Measurements from ENCODE around the gene ANP32D. TPM values are rescaled to one million over a fixed set of nuclear protein-coding genes. Genes with fewer than 3 reads are reported as not detected.
"Not testable (repeated sequence)": the region's sequence is repeated elsewhere in the genome, so short reads cannot be mapped to it uniquely, and the experiment has no call there.

ANP32D gene
- total and polyA plus RNA-seq, 7 experiments from 2014 or later, result not detected

DNA sequence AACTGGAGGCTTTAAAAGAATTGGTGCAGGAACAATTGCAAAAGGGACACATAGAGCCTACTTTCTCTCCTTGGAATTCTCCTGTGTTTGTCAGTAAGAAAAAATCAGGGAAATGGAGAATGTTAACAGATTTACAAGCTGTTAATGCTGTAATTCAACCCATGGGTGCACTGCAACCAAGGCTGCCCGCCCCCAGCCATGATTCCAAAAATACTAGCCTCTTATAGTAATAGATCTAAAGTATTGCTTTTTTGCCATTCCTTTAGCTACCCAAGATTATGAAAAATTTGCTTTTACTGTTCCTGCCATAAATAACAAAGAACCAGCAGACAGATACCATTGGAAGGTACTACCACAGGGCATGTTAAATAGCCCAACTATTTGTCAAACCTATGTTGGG lies 37.8 kb downstream of the ANP32D start:
- no peak overlapping the region for H3K4me3 ChIP-seq (ENCODE audit: low read length)
- H3K27ac ChIP-seq (ENCODE audit: low read depth, low read length), result no peak overlapping the region
- H3K4me1 ChIP-seq (ENCODE audit: control insufficient read depth in 2 of 2, insufficient read depth in 2 of 2, low read length in 2 of 2), result no peaks in the 10 kb centered on the region
- peaks cover 0 to 13% (median 0%) of the 10 kb centered on the region in 3 experiments for H3K9me3 ChIP-seq (ENCODE audit: control insufficient read depth in 2 of 3, low read length in 3 of 3)
- CTCF ChIA-PET, result interaction anchor here (0.6 kb wide), 1 partner anchor 603 kb away, joined by 5 read pairs; no protein-coding TSS in a partner anchor
- POLR2A ChIA-PET, result no interaction called here
- Mint-ChIP-seq H3K27ac (no peak overlapping the region), H3K36me3 (peaks cover 0 to 5% (median 0%) of the 10 kb centered on the region in 5 donors), H3K9me3 (peaks cover 0 to 32% (median 5%) of the 10 kb centered on the region in 11 donors), H3K4me1 (no peaks in the 10 kb centered on the region), H3K27me3 (peaks cover 6 to 17% (median 9%) of the 10 kb centered on the region in 5 donors), H3K4me3 (no peak overlapping the region)
- intact Hi-C loops (cut with micrococcal nuclease), result no loop called here
- H3K27me3 ChIP-seq (ENCODE audit: control insufficient read depth in 2 of 2, insufficient read depth in 2 of 2, low read length in 2 of 2), result no peaks in the 10 kb centered on the region
- no peak for DNase-seq
- H3K36me3 ChIP-seq (ENCODE audit: control insufficient read depth in 2 of 3, insufficient read depth in 3 of 3, low read length in 3 of 3), result no peaks in the 10 kb centered on the region
- ATAC-seq, result no peak

DNA sequence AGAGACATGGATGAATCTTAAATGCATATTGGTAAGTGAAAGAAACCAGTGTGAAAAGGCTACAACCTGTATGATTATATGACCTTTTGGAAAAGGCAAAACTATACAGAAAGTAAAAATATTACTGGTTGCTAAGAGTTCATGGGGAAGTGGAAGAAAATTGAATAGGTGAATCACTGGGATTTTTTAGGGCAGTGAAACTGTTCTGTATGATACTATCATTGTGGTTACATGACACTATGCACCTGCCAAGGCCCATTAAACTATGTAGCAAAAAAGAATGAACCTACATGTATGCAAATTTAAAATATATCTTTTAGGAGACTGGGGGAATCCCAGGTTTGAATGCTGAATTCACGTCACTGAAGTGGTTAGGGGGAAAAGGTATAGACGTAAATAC lies 40.5 kb downstream of the ANP32D start:
- ChIA-PET POLR2A (no interaction called here), CTCF (no interaction called here)
- Mint-ChIP-seq H3K27ac (no peak overlapping the region), H3K4me3 (no peak overlapping the region), H3K27me3 (peaks cover 0 to 5% (median 2%) of the 10 kb centered on the region in 5 donors), H3K36me3 (peaks cover 0 to 5% (median 0%) of the 10 kb centered on the region in 5 donors), H3K9me3 (peaks cover 0 to 32% (median 3%) of the 10 kb centered on the region in 11 donors), H3K4me1 (no peaks in the 10 kb centered on the region)
- no peak overlapping the region for H3K27ac ChIP-seq (ENCODE audit: low read depth, low read length)
- no peak overlapping the region for H3K4me3 ChIP-seq (ENCODE audit: low read length)
- DNase-seq, result no peak
- no peaks in the 10 kb centered on the region for H3K36me3 ChIP-seq (ENCODE audit: control insufficient read depth in 2 of 3, insufficient read depth in 3 of 3, low read length in 3 of 3)
- intact Hi-C loops (cut with micrococcal nuclease), result no loop called here
- H3K27me3 ChIP-seq (ENCODE audit: control insufficient read depth in 2 of 2, insufficient read depth in 2 of 2, low read length in 2 of 2), result no peaks in the 10 kb centered on the region
- no peaks in the 10 kb centered on the region for H3K4me1 ChIP-seq (ENCODE audit: control insufficient read depth in 2 of 2, insufficient read depth in 2 of 2, low read length in 2 of 2)
- ATAC-seq, result no peak
- peaks cover 0 to 13% (median 0%) of the 10 kb centered on the region in 3 experiments for H3K9me3 ChIP-seq (ENCODE audit: control insufficient read depth in 2 of 3, low read length in 3 of 3)

DNA sequence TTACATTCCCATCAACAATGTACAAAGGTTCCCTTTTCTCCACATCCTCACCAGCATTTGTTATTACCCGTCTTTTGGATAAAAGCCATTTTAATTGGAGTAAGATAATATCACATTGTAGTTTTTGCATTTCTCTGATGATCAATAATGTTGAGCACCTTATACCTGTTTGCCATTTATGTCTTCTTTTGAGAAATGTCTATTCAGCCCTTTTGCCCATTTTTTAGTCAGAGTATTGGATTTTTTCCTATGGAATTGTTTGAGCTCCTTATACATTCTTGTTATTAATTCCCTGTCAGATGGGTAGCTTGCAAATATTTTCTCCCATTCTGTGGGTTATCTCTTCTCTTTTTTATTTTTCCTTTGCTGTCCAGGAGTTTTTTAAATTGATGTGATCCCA lies 42.4 kb downstream of the ANP32D start:
- Mint-ChIP-seq H3K4me1 (no peaks in the 10 kb centered on the region), H3K27me3 (peaks cover 0 to 5% (median 2%) of the 10 kb centered on the region in 5 donors), H3K36me3 (peaks cover 0 to 5% (median 0%) of the 10 kb centered on the region in 5 donors), H3K9me3 (peaks cover 0 to 21% (median 4%) of the 10 kb centered on the region in 11 donors), H3K4me3 (no peak overlapping the region), H3K27ac (no peak overlapping the region)
- Histone ChIP-seq H3K27ac (ENCODE audit: low read depth, low read length) (no peak overlapping the region), H3K9me3 (ENCODE audit: control insufficient read depth in 2 of 3, low read length in 3 of 3) (peaks cover 0 to 13% (median 0%) of the 10 kb centered on the region in 3 experiments), H3K36me3 (ENCODE audit: control insufficient read depth in 2 of 3, insufficient read depth in 3 of 3, low read length in 3 of 3) (no peaks in the 10 kb centered on the region), H3K4me3 (ENCODE audit: low read length) (no peak overlapping the region), H3K27me3 (ENCODE audit: control insufficient read depth in 2 of 2, insufficient read depth in 2 of 2, low read length in 2 of 2) (no peaks in the 10 kb centered on the region), H3K4me1 (ENCODE audit: control insufficient read depth in 2 of 2, insufficient read depth in 2 of 2, low read length in 2 of 2) (no peaks in the 10 kb centered on the region)
- ATAC-seq (no peak), DNase-seq (no peak)
- CTCF ChIA-PET, result no interaction called here
- intact Hi-C loops (cut with micrococcal nuclease), result no loop called here
- POLR2A ChIA-PET, result no interaction called here

DNA sequence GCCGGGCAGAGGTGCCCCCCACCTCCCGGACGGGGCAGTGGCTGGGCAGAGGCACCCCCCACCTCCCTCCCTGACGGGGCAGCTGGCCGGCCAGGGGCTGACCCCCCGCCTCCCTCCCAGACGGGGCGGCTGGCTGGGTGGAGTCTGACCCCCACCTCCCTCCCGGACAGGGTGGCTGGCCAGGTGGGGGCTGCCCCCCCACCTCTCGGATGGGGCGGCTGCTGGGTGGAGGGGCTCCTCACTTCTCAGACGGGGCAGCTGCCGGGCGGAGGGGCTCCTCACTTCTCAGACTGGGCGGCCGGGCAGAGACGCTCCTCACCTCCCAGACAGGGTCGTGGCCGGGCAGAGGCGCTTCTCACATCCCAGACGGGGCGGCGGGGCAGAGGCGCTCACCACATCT lies 48.0 kb downstream of the ANP32D start:
- H3K36me3 Mint-ChIP-seq; H3K9me3 Mint-ChIP-seq; H3K4me3 ChIP-seq (ENCODE audit: low read length); H3K4me1 ChIP-seq (ENCODE audit: control insufficient read depth in 2 of 2, insufficient read depth in 2 of 2, low read length in 2 of 2); CTCF ChIA-PET; H3K27me3 ChIP-seq (ENCODE audit: control insufficient read depth in 2 of 2, insufficient read depth in 2 of 2, low read length in 2 of 2); DNase-seq; H3K36me3 ChIP-seq (ENCODE audit: control insufficient read depth in 2 of 3, insufficient read depth in 3 of 3, low read length in 3 of 3); intact Hi-C loops (cut with micrococcal nuclease); H3K4me1 Mint-ChIP-seq; ATAC-seq; H3K9me3 ChIP-seq (ENCODE audit: control insufficient read depth in 2 of 3, low read length in 3 of 3); H3K27ac Mint-ChIP-seq; H3K4me3 Mint-ChIP-seq; H3K27ac ChIP-seq (ENCODE audit: low read depth, low read length); H3K27me3 Mint-ChIP-seq: not testable (repeated sequence)
- POLR2A ChIA-PET, result interaction anchor here (0.6 kb wide), 1 partner anchor 185 kb away, joined by 3 read pairs; no protein-coding TSS in a partner anchor

Other genes with a start within 250 kb of the ANP32D start
- 10 to 100 TPM; 22.1 to 50.3 (median 30.1) TPM for gene ZNF641, start 121.6 kb upstream of the ANP32D start, total RNA-seq
- gene ZNF641, start 121.6 kb upstream of the ANP32D start, polyA plus RNA-seq, result 10 to 100 TPM; 13.4 to 20.7 TPM
- not detected for gene C12orf54, start 9.9 kb downstream of the ANP32D start, total RNA-seq
- not detected for gene C12orf54, start 9.9 kb downstream of the ANP32D start, polyA plus RNA-seq
- not detected for gene OR8S1, start 53.1 kb downstream of the ANP32D start, total RNA-seq
- not detected for gene OR8S1, start 53.1 kb downstream of the ANP32D start, polyA plus RNA-seq
- not detected for gene LALBA, start 97.5 kb downstream of the ANP32D start, total RNA-seq
- gene LALBA, start 97.5 kb downstream of the ANP32D start, polyA plus RNA-seq, result not detected
- 100 to 1,000 TPM in 1 of 5 experiments, 10 to 100 TPM in 4; 37.5 to 117 (median 74.4) TPM for gene KANSL2, start 209.7 kb downstream of the ANP32D start, total RNA-seq
- 10 to 100 TPM; 33.4 to 50.8 TPM for gene KANSL2, start 209.7 kb downstream of the ANP32D start, polyA plus RNA-seq
- gene CCNT1, start 244.1 kb downstream of the ANP32D start, total RNA-seq, result 100 to 1,000 TPM in 1 of 5 experiments, 10 to 100 TPM in 4; 62.5 to 127 (median 76.6) TPM
- 10 to 100 TPM; 11.7 to 23.8 TPM for gene CCNT1, start 244.1 kb downstream of the ANP32D start, polyA plus RNA-seq